ENCODE results near the gene OR5A1. TPM values are rescaled to one million over a fixed set of nuclear protein-coding genes. Genes with fewer than 3 reads are reported as not detected.

OR5A1 gene
- total RNA-seq, 2 donors from 2014 or later: not detected

DNA sequence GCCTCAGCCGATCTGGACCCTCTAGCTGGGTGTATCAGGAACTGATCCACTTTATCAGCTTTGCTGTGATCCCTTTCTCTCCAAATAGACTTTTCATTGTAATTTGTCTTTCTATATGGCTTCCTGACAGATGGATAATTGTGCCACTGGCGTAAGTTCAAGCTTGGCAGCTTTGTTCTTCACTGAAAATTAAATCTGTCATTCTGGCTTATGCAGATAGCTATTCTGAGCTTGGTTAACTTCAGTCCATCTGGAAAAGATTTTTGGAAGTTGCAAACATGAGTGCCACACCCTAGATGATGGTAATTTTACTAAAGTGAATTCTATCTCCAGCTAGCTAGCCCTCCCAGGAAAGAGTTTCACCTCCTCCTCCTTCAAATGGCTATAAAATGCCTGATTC, 18.1 kb upstream of the OR5A1 start:
- no peaks in the 10 kb centered on the region for H3K9me3 ChIP-seq (ENCODE audit: control insufficient read depth, low read length)

GRCh38 chr11:59423835-59424234, 12.4 kb upstream of the OR5A1 start:
- Mint-ChIP-seq H3K4me1 (peaks cover 47% of the 10 kb centered on the region), H3K27ac (no peak overlapping the region), H3K9me3 (peaks cover 4% of the 10 kb centered on the region), H3K36me3 (ENCODE audit: low read depth) (no peaks in the 10 kb centered on the region), H3K27me3 (ENCODE audit: insufficient read depth) (no peaks in the 10 kb centered on the region), H3K4me3 (no peak overlapping the region)
- WGBS, 2 experiments (ENCODE audit: insufficient coverage in 1 of 2, insufficient read length in 1 of 2): 93 to 100% methylated on average over 2 of the region's 2 CpGs
- TF ChIP-seq CTCF (conservative IDR thresholded peaks at IDR 0.05): no peak
- Histone ChIP-seq H3K4me1 (ENCODE audit: control insufficient read depth, insufficient read depth, low read length) (peaks cover 8% of the 10 kb centered on the region), H3K27me3 (ENCODE audit: control insufficient read depth, insufficient read depth, low read length, poor library complexity, severe bottlenecking) (no peaks in the 10 kb centered on the region), H3K36me3 (ENCODE audit: control insufficient read depth, insufficient read depth, low read length) (no peaks in the 10 kb centered on the region), H3K27ac (ENCODE audit: low read depth, low read length) (no peak overlapping the region), H3K9ac (ENCODE audit: extremely low read depth, low read length, poor library complexity, severe bottlenecking) (no peak overlapping the region), H3K9me3 (ENCODE audit: control insufficient read depth, low read length) (no peaks in the 10 kb centered on the region), H3K4me3 (ENCODE audit: low read length) (no peak overlapping the region)
- no peak for DNase-seq

More for the DNA sequence above, 18.1 kb upstream of the OR5A1 start:
- TF ChIP-seq CTCF (conservative IDR thresholded peaks at IDR 0.05): no peak
- Mint-ChIP-seq H3K27ac (no peak overlapping the region), H3K4me1 (peaks cover 14% of the 10 kb centered on the region), H3K9me3 (peaks cover 9% of the 10 kb centered on the region), H3K36me3 (ENCODE audit: low read depth) (no peaks in the 10 kb centered on the region), H3K4me3 (no peak overlapping the region), H3K27me3 (ENCODE audit: insufficient read depth) (no peaks in the 10 kb centered on the region)
- Histone ChIP-seq H3K9ac (ENCODE audit: extremely low read depth, low read length, poor library complexity, severe bottlenecking) (no peak overlapping the region), H3K4me1 (ENCODE audit: control insufficient read depth, insufficient read depth, low read length) (no peaks in the 10 kb centered on the region), H3K36me3 (ENCODE audit: control insufficient read depth, insufficient read depth, low read length) (no peaks in the 10 kb centered on the region), H3K27ac (ENCODE audit: low read depth, low read length) (no peak overlapping the region), H3K27me3 (ENCODE audit: control insufficient read depth, insufficient read depth, low read length, poor library complexity, severe bottlenecking) (no peaks in the 10 kb centered on the region), H3K4me3 (ENCODE audit: low read length) (no peak overlapping the region)
- 86 to 96% methylated on average over 2 of the region's 2 CpGs for WGBS, 2 experiments (ENCODE audit: insufficient coverage in 1 of 2, insufficient read length in 1 of 2)
- DNase-seq: no peak

DNA sequence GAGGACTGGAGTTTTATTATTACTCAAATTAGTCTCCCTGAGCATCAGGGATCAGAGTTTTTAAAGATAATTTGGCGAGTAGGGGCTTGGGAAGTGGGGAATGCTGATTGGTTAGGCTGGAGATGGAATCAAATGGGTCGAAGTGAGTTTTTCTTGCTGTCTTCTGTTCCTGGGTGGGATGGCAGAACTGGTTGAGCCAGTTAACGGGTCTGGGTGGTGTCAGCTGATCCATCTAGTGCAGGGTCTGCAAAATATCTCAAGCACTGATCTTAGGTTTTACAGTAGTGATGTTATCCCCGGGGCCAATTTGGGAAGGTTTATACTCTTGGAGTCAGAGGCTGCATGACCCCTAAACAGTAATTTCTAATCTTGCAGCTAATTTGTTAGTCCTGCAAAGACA, 11.1 kb upstream of the OR5A1 start:
- no peaks in the 10 kb centered on the region for H3K27me3 ChIP-seq (ENCODE audit: control insufficient read depth, insufficient read depth, low read length, poor library complexity, severe bottlenecking)
- H3K9ac ChIP-seq (ENCODE audit: extremely low read depth, low read length, poor library complexity, severe bottlenecking): no peak overlapping the region
- TF ChIP-seq CTCF (conservative IDR thresholded peaks at IDR 0.05): no peak
- H3K36me3 ChIP-seq (ENCODE audit: control insufficient read depth, insufficient read depth, low read length): no peaks in the 10 kb centered on the region
- DNase-seq: no peak
- no peak overlapping the region for H3K27ac ChIP-seq (ENCODE audit: low read depth, low read length)
- H3K4me1 ChIP-seq (ENCODE audit: control insufficient read depth, insufficient read depth, low read length): peaks cover 8% of the 10 kb centered on the region
- H3K27me3 Mint-ChIP-seq (ENCODE audit: insufficient read depth): no peaks in the 10 kb centered on the region
- H3K9me3 Mint-ChIP-seq: peaks cover 4% of the 10 kb centered on the region
- WGBS, 2 experiments (ENCODE audit: insufficient coverage in 1 of 2, insufficient read length in 1 of 2): 86 to 100% methylated on average over 2 to 4 of the region's 4 CpGs
- H3K27ac Mint-ChIP-seq: no peak overlapping the region
- H3K4me1 Mint-ChIP-seq: peaks cover 39% of the 10 kb centered on the region
- H3K9me3 ChIP-seq (ENCODE audit: control insufficient read depth, low read length): no peaks in the 10 kb centered on the region
- no peak overlapping the region for H3K4me3 Mint-ChIP-seq
- H3K4me3 ChIP-seq (ENCODE audit: low read length): no peak overlapping the region
- no peaks in the 10 kb centered on the region for H3K36me3 Mint-ChIP-seq (ENCODE audit: low read depth)
